H9 (cell line): ENCODE results near the gene ZMIZ1. TPM values are rescaled to one million over a fixed set of nuclear protein-coding genes. Genes with fewer than 3 reads are reported as not detected.

Experiments used
- DNase-seq: peaks from one replicate; pipeline ENCODE4 v3.0.0-alpha.2; 2017
- H2AFZ ChIP-seq: one replicate; pipeline ENCODE4 v1.6.1; 2013; ENCODE audit warnings: mild to moderate bottlenecking, low read length, control low read depth, moderate library complexity
- H2AK5ac ChIP-seq: 2 replicates; pipeline ENCODE4 v1.6.1; 2013; ENCODE audit warnings: low read length, control low read depth, mixed read lengths; ENCODE audit not compliant: insufficient read length
- H2BK120ac ChIP-seq: one replicate; pipeline ENCODE4 v1.6.1; 2013; ENCODE audit warnings: low read depth, mild to moderate bottlenecking, low read length, control low read depth, inconsistent platforms; ENCODE audit not compliant: poor library complexity, severe bottlenecking
- H2BK12ac ChIP-seq: 2 replicates; pipeline ENCODE4 v1.6.1; 2013; ENCODE audit warnings: low read length, control low read depth, mixed read lengths, low read depth; ENCODE audit not compliant: insufficient read length
- H2BK15ac ChIP-seq: 2 replicates; pipeline ENCODE4 v1.6.1; 2013; ENCODE audit warnings: low read depth, low read length, control low read depth
- H2BK20ac ChIP-seq: one replicate; pipeline ENCODE4 v1.6.1; 2013; ENCODE audit warnings: low read depth, mild to moderate bottlenecking, low read length, control low read depth, inconsistent platforms; ENCODE audit not compliant: poor library complexity, severe bottlenecking
- H2BK5ac ChIP-seq: 2 replicates; pipeline ENCODE4 v1.6.1; 2013; ENCODE audit warnings: low read length, control low read depth, mixed read lengths; ENCODE audit not compliant: insufficient read length
- H3K14ac ChIP-seq: 2 replicates; pipeline ENCODE4 v1.6.1; 2013; ENCODE audit warnings: low read length, control low read depth; ENCODE audit not compliant: insufficient read depth
- H3K18ac ChIP-seq: 2 replicates; pipeline ENCODE4 v1.6.1; 2013; ENCODE audit warnings: low read depth, mild to moderate bottlenecking, mixed read lengths, low read length, control low read depth; ENCODE audit not compliant: insufficient read length
- H3K23ac ChIP-seq: 2 replicates; pipeline ENCODE4 v1.6.1; 2013; ENCODE audit warnings: low read length, control low read depth, mixed read lengths, low read depth; ENCODE audit not compliant: insufficient read length
- H3K23me2 ChIP-seq: 2 replicates; pipeline ENCODE4 v1.6.1; 2013; ENCODE audit warnings: low read depth, mild to moderate bottlenecking, mixed read lengths, low read length, control low read depth; ENCODE audit not compliant: insufficient read length, poor library complexity, severe bottlenecking
- H3K27ac ChIP-seq: 2 replicates; pipeline ENCODE4 v1.5.1; 2013; ENCODE audit warnings: low read length, control low read depth, mixed read lengths, low read depth; ENCODE audit not compliant: insufficient read length
- H3K27me3 ChIP-seq: 2 replicates; pipeline ENCODE4 v1.6.1; 2013; ENCODE audit warnings: low read length, control low read depth, inconsistent platforms; ENCODE audit not compliant: insufficient read depth
- H3K4ac ChIP-seq: 2 replicates; pipeline ENCODE4 v1.6.1; 2013; ENCODE audit warnings: low read depth, mild to moderate bottlenecking, control low read depth, inconsistent platforms, low read length, moderate library complexity
- H3K4me1 ChIP-seq: 2 replicates; pipeline ENCODE4 v1.6.1; 2013; ENCODE audit warnings: low read length, control low read depth, inconsistent platforms; ENCODE audit not compliant: insufficient read depth
- H3K4me2 ChIP-seq: 2 replicates; pipeline ENCODE4 v1.6.1; 2013; ENCODE audit warnings: low read length, control low read depth, mixed read lengths; ENCODE audit not compliant: insufficient read length, insufficient read depth
- H3K56ac ChIP-seq: 2 replicates; pipeline ENCODE4 v1.6.1; 2013; ENCODE audit warnings: low read depth, mild to moderate bottlenecking, mixed read lengths, low read length, control low read depth; ENCODE audit not compliant: insufficient read length
- H3K79me1 ChIP-seq: 2 replicates; pipeline ENCODE4 v1.6.1; 2013; ENCODE audit warnings: low read depth, mild to moderate bottlenecking, moderate library complexity, low read length, control low read depth, inconsistent platforms; ENCODE audit not compliant: insufficient read depth, poor library complexity, severe bottlenecking
- H3K79me2 ChIP-seq: 2 replicates; pipeline ENCODE4 v1.6.1; 2013; ENCODE audit warnings: low read length, control low read depth, inconsistent platforms; ENCODE audit not compliant: insufficient read depth
- H3K9ac ChIP-seq: 2 replicates; pipeline ENCODE4 v1.6.1; 2013; ENCODE audit warnings: low read length, control low read depth, mixed read lengths; ENCODE audit not compliant: insufficient read length; ENCODE audit errors: extremely low read depth
- H3K9me3 ChIP-seq: one replicate; pipeline ENCODE4 v1.6.1; 2013; ENCODE audit warnings: low read depth, low read length, inconsistent platforms; ENCODE audit not compliant: control insufficient read depth
- H3T11ph ChIP-seq: one replicate; pipeline ENCODE4 v1.6.1; 2013; ENCODE audit warnings: mild to moderate bottlenecking, low read length, control low read depth, inconsistent platforms
- H4K20me1 ChIP-seq: one replicate; pipeline ENCODE4 v1.6.1; 2013; ENCODE audit not compliant: control insufficient read depth, insufficient read length, insufficient read depth
- H4K5ac ChIP-seq: 2 replicates; pipeline ENCODE4 v1.6.1; 2013; ENCODE audit warnings: low read depth, mild to moderate bottlenecking, mixed read lengths, low read length, control low read depth; ENCODE audit not compliant: insufficient read length
- H4K8ac ChIP-seq: replicated peaks from 2 replicates; pipeline ENCODE4 v1.6.1; 2013; ENCODE audit warnings: low read length, control low read depth, mixed read lengths, low read depth; ENCODE audit not compliant: insufficient read length
- H4K91ac ChIP-seq: 2 replicates; pipeline ENCODE4 v1.6.1; 2013; ENCODE audit warnings: low read depth, mild to moderate bottlenecking, moderate library complexity, mixed read lengths, low read length, control low read depth; ENCODE audit not compliant: insufficient read length
- H3K27ac Mint-ChIP-seq, 3 experiments: 2 replicates in 2 of 3; 3 replicates in 1 of 3; pipeline ENCODE4 v1.8.0; 2020 to 2021; ENCODE audit warnings: mixed read lengths in 3 of 3, mild to moderate bottlenecking in 1 of 3, moderate library complexity in 1 of 3
- H3K27me3 Mint-ChIP-seq: 2 replicates; pipeline ENCODE4 v1.8.0; 2021; ENCODE audit warnings: low read depth, mild to moderate bottlenecking, moderate library complexity, mixed read lengths
- H3K36me3 Mint-ChIP-seq, 3 experiments: 2 replicates in 2 of 3; 3 replicates in 1 of 3; pipeline ENCODE4 v1.8.0; 2020 to 2021; ENCODE audit warnings: low read depth in 3 of 3, mixed read lengths in 3 of 3; ENCODE audit not compliant: insufficient read depth in 1 of 3
- H3K4me1 Mint-ChIP-seq, 2 experiments: 2 replicates each; pipeline ENCODE4 v1.8.0; 2020; ENCODE audit warnings: mixed read lengths in 2 of 2
- H3K4me3 Mint-ChIP-seq, 2 experiments: 2 replicates in 1 of 2; 3 replicates in 1 of 2; pipeline ENCODE4 v1.8.0; 2020 to 2021; ENCODE audit warnings: mild to moderate bottlenecking in 2 of 2, mixed read lengths in 2 of 2, moderate library complexity in 1 of 2
- H3K9me3 Mint-ChIP-seq, 2 experiments: 2 replicates in 1 of 2; 3 replicates in 1 of 2; pipeline ENCODE4 v1.8.0; 2020; ENCODE audit warnings: mild to moderate bottlenecking in 2 of 2, mixed read lengths in 2 of 2, moderate library complexity in 1 of 2
- CTCF ChIP-seq: fragments of 200-600 bp; sonication (generic); conservative IDR thresholded peaks from 3 replicates; pipeline ENCODE4 v1.8.0; 2021; ENCODE audit warnings: antibody characterized with exemption, mild to moderate bottlenecking
- WGBS: extraction: QIAGEN DNeasy Blood & Tissue Kit; methylation state at CpG from one replicate; pipeline ENCODE4 v1.1.7; 2013; ENCODE audit warnings: missing lambda C conversion rate, low lambda C conversion rate, mixed read lengths; ENCODE audit not compliant: insufficient read length; ENCODE audit errors: extremely low coverage; 5-methylcytosine and 5-hydroxymethylcytosine counted together
- total RNA-seq: library from RNA; stranded (reverse); gene quantifications from 2 replicates; pipeline ENCODE4 v1.2.1, GENCODE V29; 2021

ZMIZ1 gene
- total RNA-seq, 1 experiment from 2014 or later = 36.9 TPM

DNA sequence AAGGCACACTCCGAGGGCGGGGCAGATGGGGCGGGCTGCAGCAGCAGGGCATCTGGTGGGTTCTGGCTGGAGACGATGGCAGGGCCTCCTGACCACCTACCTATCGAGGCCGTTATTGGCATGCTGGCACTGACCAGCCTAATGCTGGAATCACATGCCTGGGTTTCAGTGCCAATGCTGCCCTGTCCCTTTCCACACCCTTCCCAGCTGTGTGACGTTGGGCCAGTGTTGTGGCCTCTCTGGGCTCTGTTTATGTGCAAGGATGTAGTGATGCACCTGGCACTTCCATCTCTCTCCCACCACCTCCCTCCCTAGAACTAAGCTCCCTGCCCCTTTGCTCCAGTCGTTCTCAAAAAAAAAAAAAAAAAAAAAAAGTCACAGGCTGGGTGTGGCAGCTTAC is 132.9 kb downstream of the ZMIZ1 start:
- H4K91ac ChIP-seq = no peak overlapping the region
- H2BK120ac ChIP-seq = no peak overlapping the region
- H3K23ac ChIP-seq = no peak overlapping the region
- no peak overlapping the region for H3K14ac ChIP-seq
- TF ChIP-seq CTCF = no peak
- H2AK5ac ChIP-seq = no peak overlapping the region
- H3T11ph ChIP-seq = no peak overlapping the region
- no peak overlapping the region for H3K4me2 ChIP-seq
- H3K27ac ChIP-seq = no peak overlapping the region
- H3K23me2 ChIP-seq = no peaks in the 10 kb centered on the region
- Mint-ChIP-seq H3K36me3 (peaks cover 7 to 23% (median 13%) of the 10 kb centered on the region in 3 experiments; a peak in 6 of 7 replicates), H3K4me3 (no peak overlapping the region), H3K4me1 (peaks cover 0 to 10% of the 10 kb centered on the region in 2 experiments; a peak in 1 of 4 replicates), H3K9me3 (no peaks in the 10 kb centered on the region), H3K27me3 (no peaks in the 10 kb centered on the region), H3K27ac (no peak overlapping the region)
- no peak overlapping the region for H4K8ac ChIP-seq
- H3K18ac ChIP-seq = no peak overlapping the region
- H3K4ac ChIP-seq = no peak overlapping the region
- H2AFZ ChIP-seq = no peak overlapping the region
- no peaks in the 10 kb centered on the region for H3K79me1 ChIP-seq
- no peak overlapping the region for H2BK12ac ChIP-seq
- H3K4me1 ChIP-seq = no peaks in the 10 kb centered on the region
- H3K9me3 ChIP-seq = no peaks in the 10 kb centered on the region
- H2BK5ac ChIP-seq = no peak overlapping the region
- WGBS = no CpG with 5 or more reads among the region's 8 CpGs
- no peak overlapping the region for H2BK20ac ChIP-seq
- no peaks in the 10 kb centered on the region for H3K27me3 ChIP-seq
- no peaks in the 10 kb centered on the region for H3K79me2 ChIP-seq
- DNase-seq = no peak
- H3K9ac ChIP-seq = no peak overlapping the region
- no peak overlapping the region for H4K5ac ChIP-seq
- no peaks in the 10 kb centered on the region for H4K20me1 ChIP-seq
- H2BK15ac ChIP-seq = no peak overlapping the region
- H3K56ac ChIP-seq = no peak overlapping the region
